NCI-H69 (cell line): ENCODE measurements around the gene STK32C.

Experiments
- DNase-seq: peaks from one replicate; lab custom pipeline; 2025; lab: John Stamatoyannopoulos, UW

STK32C gene

GRCh38 chr10:132209978-132210530 is 97.7 kb downstream of the STK32C start:
- DNase-seq, result no peak

GRCh38 chr10:132209130-132209529 is 98.6 kb downstream of the STK32C start:
- DNase-seq, result no peak

DNA sequence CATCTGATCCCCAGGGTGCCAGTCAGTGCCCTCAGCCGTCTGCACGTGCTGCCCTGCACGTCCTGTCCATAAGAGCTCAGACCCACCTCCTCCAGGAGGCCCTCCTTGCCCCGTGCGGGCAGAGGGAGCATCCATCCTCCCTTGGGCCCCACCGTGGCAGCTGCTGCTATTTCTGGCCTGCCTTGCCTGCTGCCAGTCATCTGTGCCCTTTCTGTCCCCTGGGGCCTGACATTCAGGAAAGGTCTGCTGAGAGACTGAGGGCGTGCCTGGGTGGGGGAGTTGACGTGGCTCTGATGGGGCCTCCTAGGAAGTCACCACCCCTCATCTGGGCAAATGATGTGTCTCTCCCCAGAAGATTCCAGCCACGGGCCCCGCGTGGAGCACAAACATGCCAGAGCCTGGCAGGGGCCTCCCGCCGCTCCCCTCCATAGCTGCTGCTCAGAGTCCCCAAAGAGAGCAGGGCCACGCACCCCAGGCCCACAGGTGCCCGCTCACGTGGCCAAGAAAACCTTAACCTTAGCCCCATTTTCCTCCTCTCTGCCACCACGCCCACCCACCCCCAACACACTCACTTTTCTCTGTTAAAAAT is 99.2 kb downstream of the STK32C start:
- DNase-seq, result no peak

DNA sequence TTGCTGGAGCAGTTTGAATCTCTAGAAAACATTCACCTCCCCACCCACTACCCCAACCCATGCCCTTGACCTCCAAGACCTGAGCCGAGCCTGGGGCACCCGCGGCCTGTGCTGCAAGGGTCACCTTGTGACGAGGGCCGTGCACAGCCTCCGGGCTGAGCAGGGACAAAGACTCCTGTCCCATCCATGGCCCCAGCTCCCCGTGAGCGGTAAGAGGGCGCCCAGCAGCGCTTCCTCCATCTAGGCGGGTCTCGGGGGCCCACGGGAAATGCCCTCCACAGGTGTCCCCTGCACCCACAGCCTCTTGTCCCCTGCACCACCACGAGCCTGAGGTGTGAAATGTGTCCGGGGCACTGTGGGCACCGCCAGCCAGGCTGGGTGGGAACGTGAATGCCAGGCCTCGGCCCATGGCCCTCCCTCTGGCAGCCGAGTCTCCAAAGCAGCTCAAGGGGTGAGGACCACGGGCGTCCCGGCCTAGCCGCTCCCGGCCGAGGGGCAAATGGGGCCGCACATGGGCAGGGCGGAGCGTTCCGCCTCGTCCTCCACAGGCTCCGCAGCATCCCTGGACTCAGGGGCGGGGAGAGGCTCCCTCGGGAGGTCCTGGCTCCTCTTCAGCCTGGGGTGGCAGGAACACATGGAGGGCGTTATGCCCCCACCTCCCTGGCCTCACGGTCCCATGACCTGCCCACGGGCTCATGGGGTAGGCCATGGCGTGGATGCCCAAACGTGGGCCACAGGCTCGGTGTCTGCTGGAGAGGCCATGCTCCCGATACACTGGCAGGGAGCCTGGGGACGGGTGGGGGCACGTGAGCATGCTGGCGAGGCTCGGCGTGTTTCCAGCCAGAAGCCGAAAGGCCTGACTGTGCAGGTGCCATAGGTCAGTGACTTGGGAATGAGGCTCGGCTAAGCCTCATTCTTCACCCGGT is 100.0 kb downstream of the STK32C start:
- DNase-seq, result no peak

DNA sequence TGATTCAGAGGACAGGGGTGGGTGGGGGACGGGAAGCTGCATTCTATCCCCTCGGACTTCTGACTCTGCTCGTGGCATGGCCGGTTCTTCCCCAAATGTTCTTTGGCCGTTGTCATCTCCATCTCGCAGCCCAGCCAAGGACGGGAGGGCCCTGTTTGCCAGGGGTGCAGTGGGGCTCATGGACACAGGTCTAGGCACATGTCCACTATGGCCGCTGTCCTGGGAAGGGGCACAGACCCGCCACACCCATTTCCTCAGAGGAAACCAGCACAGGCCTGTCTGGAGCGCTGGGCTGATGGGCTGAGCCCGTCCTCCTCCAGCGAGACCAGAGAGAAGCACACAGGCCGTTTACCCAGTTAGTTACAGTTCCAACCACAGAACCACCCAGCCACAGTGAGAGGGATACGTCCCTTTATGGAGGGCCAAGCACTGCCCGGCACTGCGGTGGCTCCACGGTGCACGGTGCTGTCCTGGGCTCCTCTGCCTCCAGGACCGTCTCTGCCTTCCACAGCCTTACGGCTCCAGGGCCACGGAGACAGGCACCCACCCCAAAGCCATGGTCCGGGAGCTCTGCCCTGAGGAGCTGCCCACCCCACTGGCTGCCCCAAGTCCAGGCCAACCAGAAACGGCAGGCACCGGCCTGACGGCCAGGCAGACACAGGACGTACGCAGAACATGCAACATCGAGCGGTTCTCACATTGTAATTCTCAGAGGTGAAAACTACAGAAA is 100.8 kb downstream of the STK32C start:
- DNase-seq, result no peak

DNA sequence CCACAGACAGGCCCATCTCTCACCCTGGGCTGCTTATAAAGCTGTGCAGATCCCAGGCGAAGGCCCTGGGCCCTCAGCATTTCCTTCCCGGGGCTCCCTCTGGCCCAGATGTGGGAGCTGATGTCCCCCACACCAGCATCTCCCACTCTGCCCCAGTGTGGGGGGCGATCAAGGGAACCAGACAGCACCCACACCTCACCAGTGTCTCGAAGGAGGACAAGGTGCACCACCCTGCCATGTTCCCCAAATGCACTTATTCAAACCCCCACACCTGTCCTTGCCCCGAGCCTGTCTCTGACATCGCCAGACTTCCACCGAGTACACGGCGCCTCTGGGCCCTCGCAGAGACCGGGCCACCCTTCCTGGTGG is 101.4 kb downstream of the STK32C start:
- DNase-seq, result no peak

GRCh38 chr10:132205650-132206376 is 101.9 kb downstream of the STK32C start:
- no peak for DNase-seq

GRCh38 chr10:132204781-132205473 is 102.8 kb downstream of the STK32C start:
- no peak for DNase-seq

- no peak for DNase-seq
Measured at GRCh38 chr10:132204078-132204780, 103.5 kb downstream of the STK32C start.

DNA sequence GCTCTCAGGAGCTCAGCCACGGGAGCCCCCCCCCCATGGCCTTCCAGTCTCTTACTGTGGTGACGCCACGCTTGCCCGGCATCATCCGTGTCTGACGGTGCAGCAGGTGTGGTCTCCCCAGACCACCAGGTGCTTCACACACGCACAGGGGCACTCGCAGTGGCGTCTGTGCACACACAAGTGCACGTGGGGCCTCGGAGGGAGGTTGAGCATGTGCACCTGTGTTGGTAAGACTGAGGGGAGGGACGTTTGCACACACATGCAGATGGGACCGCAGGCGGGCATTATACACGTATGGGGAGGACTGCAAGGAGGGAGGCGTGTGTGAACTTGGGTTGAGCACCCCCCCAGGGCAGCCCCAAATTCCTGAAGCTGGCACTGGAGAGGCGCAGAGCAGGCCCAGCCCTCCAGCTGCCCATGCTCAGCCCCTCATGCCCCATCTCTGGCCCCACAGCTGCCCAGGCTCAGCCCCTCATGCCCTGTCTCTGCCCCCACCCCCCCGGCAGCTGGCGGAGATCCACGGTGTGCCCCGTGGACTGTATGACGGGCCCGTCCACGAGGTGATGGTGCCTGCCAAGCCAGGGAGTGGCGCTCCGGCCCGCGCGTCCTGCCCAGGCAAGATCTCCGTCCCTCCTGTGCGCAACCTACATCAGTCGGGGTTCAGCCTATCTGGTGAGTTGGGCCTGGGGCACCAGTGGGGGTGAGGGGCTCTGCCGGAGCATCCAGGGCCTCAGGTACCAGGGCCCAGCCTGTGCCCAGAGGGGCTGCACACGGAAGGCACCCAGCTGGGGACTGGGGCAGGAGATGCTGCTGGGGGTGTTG is 104.3 kb downstream of the STK32C start:
- no peak for DNase-seq

- DNase-seq, result no peak
Measured at GRCh38 chr10:132202070-132202970, 105.4 kb downstream of the STK32C start.

DNA sequence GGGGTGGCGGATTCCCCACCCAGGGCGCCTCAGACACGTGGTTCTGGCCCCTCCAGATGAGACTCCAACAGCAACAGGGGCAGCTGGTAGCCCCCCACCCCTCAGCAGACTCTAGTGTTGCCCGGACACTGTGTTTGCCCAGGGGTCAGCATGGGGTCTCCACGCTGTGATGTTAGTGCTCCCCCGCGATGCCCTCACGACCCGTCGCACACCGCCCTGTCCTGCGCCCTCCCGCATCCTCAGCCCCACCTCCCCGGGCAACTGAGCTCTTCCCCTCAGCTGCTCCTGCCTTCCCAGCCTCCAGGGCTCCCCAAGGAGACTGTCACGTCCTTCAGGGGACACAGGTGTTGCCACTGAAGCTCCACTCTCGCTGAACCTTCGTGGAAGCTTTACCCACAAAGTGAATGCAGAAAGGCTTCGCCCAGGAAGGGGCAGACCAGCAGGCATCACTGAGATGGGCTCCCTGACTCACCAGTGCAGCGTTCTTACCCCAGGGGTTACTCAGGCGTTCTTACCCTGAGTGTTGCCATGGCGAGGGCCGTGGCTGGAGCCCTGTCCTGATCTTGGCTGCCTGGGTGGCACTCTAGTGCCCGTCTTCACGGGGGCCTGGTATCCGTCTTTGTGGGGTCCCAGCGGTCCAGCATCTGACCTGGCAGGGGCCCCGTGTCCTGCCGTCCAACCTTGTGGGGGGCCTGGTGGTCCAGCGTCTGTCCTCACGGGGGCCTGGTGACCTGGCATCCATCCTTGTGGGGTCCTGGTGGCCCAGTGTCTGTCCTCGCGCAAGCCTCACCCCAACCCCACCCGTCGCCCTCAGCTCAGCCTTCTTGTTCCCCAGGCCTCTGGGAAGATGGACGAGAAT is 106.4 kb downstream of the STK32C start:
- no peak for DNase-seq

GRCh38 chr10:132200344-132201110 is 107.2 kb downstream of the STK32C start:
- no peak for DNase-seq

DNA sequence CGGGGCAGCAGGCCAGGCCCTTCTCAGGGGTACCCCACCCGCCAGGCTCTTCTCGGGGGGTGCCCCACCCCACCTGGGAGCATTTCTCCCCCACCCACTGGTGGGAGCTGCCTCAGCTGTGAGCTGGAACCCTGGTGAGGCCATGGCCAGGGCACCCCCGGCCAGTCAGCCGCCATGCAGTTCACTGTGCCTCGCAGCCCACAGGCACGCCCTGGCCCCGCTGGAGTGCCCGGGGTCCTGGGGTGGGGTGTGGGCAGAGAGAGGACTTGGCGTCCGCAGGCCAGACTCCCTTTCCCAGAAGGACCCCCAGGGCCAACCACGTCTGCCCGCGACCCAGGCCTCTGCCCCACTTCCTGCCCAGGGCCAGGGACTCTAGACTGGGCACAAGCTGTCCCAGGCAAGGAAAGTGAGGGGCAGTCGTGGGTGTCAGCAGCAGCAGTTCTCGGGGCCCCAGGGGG is 107.9 kb downstream of the STK32C start:
- DNase-seq, result no peak

- no peak for DNase-seq
Measured at GRCh38 chr10:132199268-132199853, 108.4 kb downstream of the STK32C start.

- no peak for DNase-seq
Measured at GRCh38 chr10:132198381-132199181, 109.2 kb downstream of the STK32C start.
